KMS-11 (cell line): Measurements from ENCODE around the gene USP2.

Experiments
- H2AFZ ChIP-seq: fragments of 200-600 bp; sonication (generic); 2 replicates; pipeline ENCODE4 v1.6.1; 2016; ENCODE audit warnings: antibody characterized with exemption, mixed run types, low read depth
- H3K27ac ChIP-seq: fragments of 200-600 bp; sonication (generic); 2 replicates; pipeline ENCODE4 v1.6.1; 2016; ENCODE audit warnings: mild to moderate bottlenecking, mixed run types
- H3K27me3 ChIP-seq: fragments of 200-600 bp; sonication (generic); 2 replicates; pipeline ENCODE4 v1.6.1; 2017; ENCODE audit warnings: mild to moderate bottlenecking, low read depth, mixed run types, moderate library complexity; ENCODE audit not compliant: insufficient read depth
- H3K36me3 ChIP-seq: fragments of 200-600 bp; sonication (generic); 2 replicates; pipeline ENCODE4 v1.6.1; 2017; ENCODE audit warnings: mild to moderate bottlenecking, mixed run types; ENCODE audit not compliant: insufficient read depth
- H3K4me1 ChIP-seq: fragments of 200-600 bp; sonication (generic); 2 replicates; pipeline ENCODE4 v1.6.1; 2016; ENCODE audit warnings: mild to moderate bottlenecking, low read depth, mixed run types; ENCODE audit not compliant: poor library complexity, severe bottlenecking
- H3K4me2 ChIP-seq: fragments of 200-600 bp; sonication (generic); 2 replicates; pipeline ENCODE4 v1.7.0; 2016; ENCODE audit warnings: mild to moderate bottlenecking, mixed run types
- H3K4me3 ChIP-seq: fragments of 200-600 bp; sonication (generic); IDR thresholded peaks from 2 replicates; pipeline ENCODE4 v1.6.1; 2017; ENCODE audit warnings: low read depth, low read length, mixed read lengths; ENCODE audit not compliant: insufficient read depth
- H3K79me2 ChIP-seq: fragments of 200-600 bp; sonication (generic); 2 replicates; pipeline ENCODE4 v1.6.1; 2016; ENCODE audit warnings: low read depth, mixed run types; ENCODE audit not compliant: insufficient read depth
- H3K9ac ChIP-seq: fragments of 200-600 bp; sonication (generic); 2 replicates; pipeline ENCODE4 v1.6.1; 2016; ENCODE audit warnings: mild to moderate bottlenecking, mixed run types
- H4K20me1 ChIP-seq: fragments of 200-600 bp; sonication (generic); 2 replicates; pipeline ENCODE4 v1.6.1; 2016; ENCODE audit warnings: mild to moderate bottlenecking, mixed run types; ENCODE audit not compliant: insufficient read depth
- TF ChIP-seq, protein P1 (sequence below): fragments of 200-600 bp; sonication (generic); conservative IDR thresholded peaks from 2 replicates; pipeline ENCODE4 v1.6.1; 2017; ENCODE audit warnings: low read depth, mild to moderate bottlenecking, antibody characterized with exemption, low read length, moderate library complexity, mixed read lengths

The USP2 gene

DNA sequence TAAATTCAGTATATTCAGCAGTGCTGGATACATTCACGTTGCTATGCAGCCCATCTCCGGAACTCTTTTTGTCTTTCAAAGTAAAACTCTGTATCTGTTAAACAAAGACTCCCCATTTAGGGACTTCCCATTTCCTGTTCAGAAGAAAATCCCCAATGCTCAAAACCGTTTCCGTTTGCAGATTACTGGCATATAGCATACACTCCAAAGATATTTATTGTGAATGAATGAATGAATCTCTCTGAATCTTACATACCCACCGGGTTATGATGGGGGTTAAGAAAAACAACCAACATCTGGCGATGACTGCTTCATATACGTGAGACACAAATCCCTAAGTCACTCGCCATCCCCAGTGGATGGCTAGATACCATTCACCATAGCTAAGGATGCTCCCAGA lies 39.9 kb upstream of the USP2 start:
- TF ChIP-seq, protein P1, sequence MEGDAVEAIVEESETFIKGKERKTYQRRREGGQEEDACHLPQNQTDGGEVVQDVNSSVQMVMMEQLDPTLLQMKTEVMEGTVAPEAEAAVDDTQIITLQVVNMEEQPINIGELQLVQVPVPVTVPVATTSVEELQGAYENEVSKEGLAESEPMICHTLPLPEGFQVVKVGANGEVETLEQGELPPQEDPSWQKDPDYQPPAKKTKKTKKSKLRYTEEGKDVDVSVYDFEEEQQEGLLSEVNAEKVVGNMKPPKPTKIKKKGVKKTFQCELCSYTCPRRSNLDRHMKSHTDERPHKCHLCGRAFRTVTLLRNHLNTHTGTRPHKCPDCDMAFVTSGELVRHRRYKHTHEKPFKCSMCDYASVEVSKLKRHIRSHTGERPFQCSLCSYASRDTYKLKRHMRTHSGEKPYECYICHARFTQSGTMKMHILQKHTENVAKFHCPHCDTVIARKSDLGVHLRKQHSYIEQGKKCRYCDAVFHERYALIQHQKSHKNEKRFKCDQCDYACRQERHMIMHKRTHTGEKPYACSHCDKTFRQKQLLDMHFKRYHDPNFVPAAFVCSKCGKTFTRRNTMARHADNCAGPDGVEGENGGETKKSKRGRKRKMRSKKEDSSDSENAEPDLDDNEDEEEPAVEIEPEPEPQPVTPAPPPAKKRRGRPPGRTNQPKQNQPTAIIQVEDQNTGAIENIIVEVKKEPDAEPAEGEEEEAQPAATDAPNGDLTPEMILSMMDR = no peak
- Histone ChIP-seq H4K20me1 (no peaks in the 10 kb centered on the region), H3K27ac (no peak overlapping the region), H2AFZ (no peak overlapping the region), H3K4me3 (no peak overlapping the region), H3K4me1 (no peaks in the 10 kb centered on the region), H3K27me3 (no peaks in the 10 kb centered on the region), H3K4me2 (no peak overlapping the region), H3K79me2 (no peaks in the 10 kb centered on the region), H3K36me3 (no peaks in the 10 kb centered on the region), H3K9ac (no peak overlapping the region)

DNA sequence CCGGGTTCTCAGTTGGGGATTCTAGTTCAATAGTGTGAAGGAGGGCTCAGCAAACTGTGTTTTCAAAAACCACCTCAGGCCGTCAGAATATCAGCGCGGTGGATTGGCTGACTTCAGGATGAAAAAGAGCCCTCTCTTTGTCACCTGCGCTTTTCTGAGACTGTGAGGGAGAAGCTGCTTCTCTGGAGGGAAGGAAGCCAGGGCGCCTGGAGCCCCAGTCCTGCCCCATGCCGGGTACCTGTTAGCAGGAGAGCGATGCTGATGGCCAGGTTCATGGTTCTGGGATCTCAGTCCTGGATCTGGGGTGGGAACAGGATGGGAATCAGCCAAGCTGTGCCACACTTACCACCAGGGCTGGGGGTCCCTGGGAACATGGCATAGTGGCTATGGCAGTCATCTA lies 39.1 kb upstream of the USP2 start:
- no peak overlapping the region for H3K4me3 ChIP-seq
- H3K4me1 ChIP-seq = no peaks in the 10 kb centered on the region
- no peaks in the 10 kb centered on the region for H3K27me3 ChIP-seq
- no peaks in the 10 kb centered on the region for H3K79me2 ChIP-seq
- TF ChIP-seq, protein P1 = no peak
- no peak overlapping the region for H3K27ac ChIP-seq
- H2AFZ ChIP-seq = no peak overlapping the region
- H3K36me3 ChIP-seq = no peaks in the 10 kb centered on the region
- no peak overlapping the region for H3K9ac ChIP-seq
- H4K20me1 ChIP-seq = no peaks in the 10 kb centered on the region
- H3K4me2 ChIP-seq = no peak overlapping the region

DNA sequence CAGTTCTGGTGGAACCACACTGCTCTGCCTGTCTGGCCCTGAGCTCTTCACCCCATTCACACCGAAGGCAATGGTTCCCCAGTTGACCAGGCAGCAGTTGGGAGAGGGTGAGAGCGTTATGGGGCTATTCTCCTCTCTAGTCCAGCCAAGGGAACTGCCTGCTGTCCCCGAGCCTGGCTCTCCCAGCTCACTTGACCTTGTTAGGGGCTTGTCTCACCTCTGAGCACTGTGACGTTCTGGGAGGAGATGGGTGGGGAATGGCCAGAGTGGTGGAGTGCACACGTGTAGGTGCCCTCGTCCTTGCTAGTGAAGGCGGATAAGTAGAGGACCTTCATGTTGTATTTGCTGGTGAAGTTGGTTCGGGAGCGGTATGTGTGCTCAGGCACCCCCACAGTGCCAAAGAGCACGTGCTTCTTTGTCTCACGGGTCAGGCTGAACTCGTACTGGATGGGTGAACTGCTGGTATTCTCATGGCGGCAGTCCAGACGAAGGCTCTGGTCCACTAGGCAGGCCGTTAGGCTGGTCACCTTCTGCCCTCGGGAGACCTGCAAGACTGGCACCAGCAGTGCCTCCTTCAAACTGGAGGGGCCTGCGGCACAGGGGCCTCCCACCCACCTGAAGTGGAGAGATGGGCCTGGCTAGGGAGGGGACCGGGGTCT lies 38.5 kb upstream of the USP2 start:
- Histone ChIP-seq H3K9ac (no peak overlapping the region), H3K4me2 (no peak overlapping the region), H3K4me3 (no peak overlapping the region), H3K27ac (no peak overlapping the region), H4K20me1 (no peaks in the 10 kb centered on the region), H3K4me1 (no peaks in the 10 kb centered on the region), H3K27me3 (no peaks in the 10 kb centered on the region), H3K79me2 (no peaks in the 10 kb centered on the region), H3K36me3 (no peaks in the 10 kb centered on the region), H2AFZ (no peak overlapping the region)
- TF ChIP-seq, protein P1 = no peak

DNA sequence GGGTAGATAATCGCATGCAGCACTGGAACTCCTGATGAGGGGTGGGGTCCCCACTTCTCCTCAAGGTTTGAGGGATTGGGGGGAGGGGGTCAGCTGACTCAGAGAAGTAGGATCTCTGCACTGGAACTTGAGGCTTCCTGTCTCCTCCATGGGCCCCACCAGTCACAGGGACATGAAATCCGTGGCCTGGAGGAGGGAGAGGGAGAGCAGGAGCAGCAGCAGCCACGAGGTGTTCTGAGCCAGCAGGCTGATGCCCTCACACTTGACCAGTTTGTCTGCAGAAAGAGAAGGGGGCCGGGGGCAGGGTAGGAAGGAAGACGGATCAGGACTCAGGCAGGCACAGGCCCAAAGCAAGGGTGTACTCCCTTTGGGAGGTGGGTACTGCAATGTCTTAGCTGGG lies 37.8 kb upstream of the USP2 start:
- Histone ChIP-seq H3K27me3 (no peaks in the 10 kb centered on the region), H4K20me1 (no peaks in the 10 kb centered on the region), H3K4me1 (no peaks in the 10 kb centered on the region), H3K27ac (no peak overlapping the region), H3K79me2 (no peaks in the 10 kb centered on the region), H3K4me2 (no peak overlapping the region), H2AFZ (no peak overlapping the region), H3K4me3 (no peak overlapping the region), H3K9ac (no peak overlapping the region), H3K36me3 (no peaks in the 10 kb centered on the region)
- TF ChIP-seq, protein P1 = no peak
